Prostate gland (tissue), 2 donors: ENCODE data around the gene FMN1.

Source experiments
- CTCF ChIP-seq, 4 experiments: fragments of 200-600 bp in 2 of 4; fragments of 450-650 bp in 2 of 4; sonication (generic) in 2 of 4; IDR thresholded peaks; 1 replicate in 3 of 4; 2 replicates in 1 of 4; pipeline ENCODE4 v1.5.1; 2016 to 2019; ENCODE audit warnings: antibody characterized with exemption in 4 of 4, mild to moderate bottlenecking in 2 of 4, moderate library complexity in 2 of 4
- POLR2A ChIP-seq: fragments of 450-650 bp; IDR thresholded peaks from one replicate; pipeline ENCODE4 v1.6.1; 2016; ENCODE audit warnings: antibody characterized with exemption, mild to moderate bottlenecking
- POLR2AphosphoS5 ChIP-seq: sonication (generic); formaldehyde crosslinking; IDR thresholded peaks from one replicate; pipeline ENCODE4 v1.6.1; 2017; ENCODE audit warnings: antibody characterized with exemption

DNA sequence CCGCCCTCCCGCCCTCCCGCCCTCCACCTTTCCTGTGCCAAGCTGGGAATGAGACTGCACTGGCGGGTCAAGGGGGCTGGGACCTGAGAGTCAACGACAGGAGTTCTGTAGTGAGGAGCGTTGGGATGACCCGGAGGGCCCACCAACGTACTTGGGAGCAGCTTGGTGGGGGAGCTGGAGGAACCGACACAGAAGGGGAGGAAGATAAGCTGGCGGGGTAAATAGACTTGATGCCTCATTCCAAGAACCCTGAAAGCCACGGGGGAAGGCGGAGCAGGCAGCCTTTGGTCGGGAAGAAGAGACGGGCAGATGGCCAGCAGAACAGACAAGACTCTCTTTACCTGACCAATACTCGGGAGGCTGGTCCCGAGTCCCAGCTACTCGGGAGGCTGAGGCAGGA, 277 bp downstream of the FMN1 start:
- TF ChIP-seq POLR2A, result no peak
- TF ChIP-seq CTCF (IDR thresholded peaks at IDR 0.05), result no peak
- TF ChIP-seq POLR2AphosphoS5, result no peak
